OCI-LY7 (cell line): Measurements from ENCODE around the gene FZD2. TPM values are rescaled to one million over a fixed set of nuclear protein-coding genes. Genes with fewer than 3 reads are reported as not detected.

Source experiments
- BruUV-seq: library from RNA; stranded (reverse); fragments of 400-500 nt; replicated peaks from 2 replicates; lab custom pipeline; 2021; lab: Mats Ljungman, UMichigan
- CTCF ChIA-PET: fragments of 300-600 bp; sonication (Branson Sonifier 250); formaldehyde crosslinking; loops from one replicate; lab custom pipeline; 2022; ENCODE audit warnings: antibody characterized with exemption; ENCODE audit not compliant: unreplicated experiment; lab: Charles Lee
- POLR2A ChIA-PET: fragments of 300-600 bp; sonication (Branson Sonifier 250); formaldehyde crosslinking; loops from one replicate; lab custom pipeline; 2022; ENCODE audit warnings: antibody characterized with exemption; lab: Charles Lee
- DNase-seq: peaks from one replicate; pipeline ENCODE4 v3.0.0-alpha.2; 2015; ENCODE audit warnings: low spot score
- H2AFZ ChIP-seq: fragments of 200-600 bp; sonication (generic), shearing (Covaris generic); 2 replicates; pipeline ENCODE4 v1.6.1; 2014; ENCODE audit warnings: mild to moderate bottlenecking, antibody characterized with exemption, low read length, moderate library complexity
- H3K27ac ChIP-seq: fragments of 200-600 bp; sonication (generic); 2 replicates; pipeline ENCODE4 v1.5.1; 2014; ENCODE audit warnings: mixed run types, low read depth, mild to moderate bottlenecking, moderate library complexity, low read length, inconsistent platforms; ENCODE audit not compliant: poor library complexity, severe bottlenecking
- H3K36me3 ChIP-seq: fragments of 200-600 bp; sonication (generic); 2 replicates; pipeline ENCODE4 v1.6.1; 2014; ENCODE audit warnings: mild to moderate bottlenecking, antibody characterized with exemption, low read length, moderate library complexity, mixed read lengths; ENCODE audit not compliant: insufficient read depth
- H3K4me1 ChIP-seq: fragments of 200-600 bp; sonication (generic); 2 replicates; pipeline ENCODE4 v1.5.1; 2014; ENCODE audit warnings: mild to moderate bottlenecking, low read length; ENCODE audit not compliant: insufficient read depth, poor library complexity, severe bottlenecking
- H3K4me2 ChIP-seq: fragments of 200-600 bp; sonication (generic); 2 replicates; pipeline ENCODE4 v1.6.1; 2014; ENCODE audit warnings: mild to moderate bottlenecking, low read length
- H3K4me3 ChIP-seq: fragments of 200-600 bp; sonication (generic); 2 replicates; pipeline ENCODE4 v1.5.1; 2014; ENCODE audit warnings: mild to moderate bottlenecking, low read depth, low read length; ENCODE audit not compliant: poor library complexity, severe bottlenecking
- H3K79me2 ChIP-seq: fragments of 200-600 bp; sonication (generic); 2 replicates; pipeline ENCODE4 v1.6.1; 2016; ENCODE audit warnings: low read depth, mild to moderate bottlenecking, low read length, moderate library complexity, mixed read lengths; ENCODE audit not compliant: insufficient read depth
- H3K9me2 ChIP-seq: fragments of 200-600 bp; sonication (generic); 2 replicates; pipeline ENCODE4 v1.6.1; 2016; ENCODE audit warnings: mild to moderate bottlenecking, low read length, mixed read lengths; ENCODE audit not compliant: insufficient read depth
- H3K9me3 ChIP-seq: fragments of 200-600 bp; sonication (generic); 2 replicates; pipeline ENCODE4 v1.6.1; 2014; ENCODE audit warnings: mild to moderate bottlenecking, mixed run types, low read length, mixed read lengths
- H4K20me1 ChIP-seq: fragments of 200-600 bp; sonication (generic); 2 replicates; pipeline ENCODE4 v1.6.1; 2014; ENCODE audit warnings: mild to moderate bottlenecking, antibody characterized with exemption, low read length, moderate library complexity, mixed read lengths; ENCODE audit not compliant: insufficient read depth
- CTCF ChIP-seq: fragments of 200-600 bp; sonication (generic); conservative IDR thresholded peaks from 2 replicates; pipeline ENCODE4 v1.5.1; 2014; ENCODE audit warnings: mild to moderate bottlenecking, antibody characterized with exemption, low read length, moderate library complexity, mixed read lengths
- EZH2phosphoT487 ChIP-seq: fragments of 200-600 bp; sonication (generic); IDR thresholded peaks from 2 replicates; pipeline ENCODE4 v1.6.1; 2018; ENCODE audit warnings: low read depth, borderline replicate concordance, mild to moderate bottlenecking, mixed run types, antibody characterized with exemption, low read length, moderate library complexity, mixed read lengths
- intact Hi-C: fragments of 100-400 bp; cut with micrococcal nuclease; formaldehyde crosslinking; loops from one replicate; pipeline ENCODE4 v1.10.0; 2022; ENCODE audit not compliant: unreplicated experiment
- total RNA-seq, 2 experiments: library from RNA; depleted of rRNA in 1 of 2; stranded (reverse); fragments of >200 nt in 1 of 2; shearing (Covaris generic) in 1 of 2; gene quantifications; 2 replicates each; pipeline ENCODE4 v1.2.3, GENCODE V29; 2014 to 2022

The FZD2 gene
- total RNA-seq, 2 experiments from 2014 or later: 3.7 to 9.2 TPM

GRCh38 chr17:44598329-44598728, 41.0 kb downstream of the FZD2 start:
- H3K27ac ChIP-seq: no peak overlapping the region
- ChIA-PET POLR2A (no interaction called here), CTCF (no interaction called here)
- DNase-seq: no peak
- intact Hi-C loops: no loop called here
- no peaks in the 10 kb centered on the region for H3K36me3 ChIP-seq
- no peaks in the 10 kb centered on the region for H3K9me3 ChIP-seq
- TF ChIP-seq CTCF (no peak), EZH2phosphoT487 (no peak)
- no TSS peak for BruUV-seq
- no peaks in the 10 kb centered on the region for H3K79me2 ChIP-seq
- H4K20me1 ChIP-seq: no peaks in the 10 kb centered on the region
- no peak overlapping the region for H3K4me3 ChIP-seq
- no peaks in the 10 kb centered on the region for H3K9me2 ChIP-seq
- no peak overlapping the region for H2AFZ ChIP-seq
- no peaks in the 10 kb centered on the region for H3K4me1 ChIP-seq
- no peak overlapping the region for H3K4me2 ChIP-seq

GRCh38 chr17:44598932-44599297, 41.6 kb downstream of the FZD2 start:
- no peak for DNase-seq
- CTCF ChIA-PET: no interaction called here
- Histone ChIP-seq H3K4me3 (no peak overlapping the region), H3K4me2 (no peak overlapping the region), H4K20me1 (no peaks in the 10 kb centered on the region), H2AFZ (no peak overlapping the region), H3K4me1 (no peaks in the 10 kb centered on the region), H3K79me2 (no peaks in the 10 kb centered on the region), H3K27ac (no peak overlapping the region), H3K9me3 (no peaks in the 10 kb centered on the region), H3K36me3 (no peaks in the 10 kb centered on the region), H3K9me2 (no peaks in the 10 kb centered on the region)
- TF ChIP-seq CTCF (no peak), EZH2phosphoT487 (no peak)
- intact Hi-C loops: no loop called here
- POLR2A ChIA-PET: no interaction called here
- BruUV-seq: no TSS peak

- Histone ChIP-seq H3K36me3 (no peaks in the 10 kb centered on the region), H3K27ac (no peak overlapping the region), H3K79me2 (no peaks in the 10 kb centered on the region), H2AFZ (no peak overlapping the region), H3K4me3 (no peak overlapping the region), H3K4me2 (no peak overlapping the region), H3K4me1 (no peaks in the 10 kb centered on the region), H3K9me2 (no peaks in the 10 kb centered on the region), H4K20me1 (no peaks in the 10 kb centered on the region), H3K9me3 (no peaks in the 10 kb centered on the region)
- POLR2A ChIA-PET: no interaction called here
- BruUV-seq: no TSS peak
- no peak for TF ChIP-seq CTCF
- intact Hi-C loops: no loop called here
- CTCF ChIA-PET: no interaction called here
- DNase-seq: no peak
These were observed 42.3 kb downstream of the FZD2 start for GRCh38 chr17:44599298-44600175.
